Right atrium auricular region (tissue), 2 donors: ENCODE measurements around the gene DPH6. TPM values are rescaled to one million over a fixed set of nuclear protein-coding genes. Genes with fewer than 3 reads are reported as not detected.
"Not testable (repeated sequence)": the region's sequence is repeated elsewhere in the genome, so short reads cannot be mapped to it uniquely, and the experiment has no call there.

Experiments
- DNase-seq: peaks from one replicate; pipeline ENCODE4 v3.0.0-alpha.2; 2019; ENCODE audit warnings: low spot score
- H3K27ac ChIP-seq, 2 donors: fragments of 200-600 bp; sonication (generic); 1 replicate in 1 of 2; 2 replicates in 1 of 2; pipeline ENCODE4 v1.5.1; 2016 to 2019
- H3K27me3 ChIP-seq, 2 donors: fragments of 200-600 bp; sonication (generic); one replicate each; pipeline versions ENCODE4 v1.5.1 to v1.6.0; 2017 to 2019
- H3K36me3 ChIP-seq: fragments of 200-600 bp; sonication (generic); one replicate; pipeline ENCODE4 v1.5.1; 2016
- H3K4me1 ChIP-seq, 2 donors: fragments of 200-600 bp; sonication (generic); one replicate each; pipeline versions ENCODE4 v1.5.1 to v1.6.0; 2017 to 2019
- H3K4me3 ChIP-seq, 2 donors: fragments of 200-600 bp; sonication (generic); 1 replicate in 1 of 2; 2 replicates in 1 of 2; pipeline ENCODE4 v1.5.1; 2017 to 2019; ENCODE audit warnings: mild to moderate bottlenecking in 1 of 2, moderate library complexity in 1 of 2
- H3K9me3 ChIP-seq, 2 donors: fragments of 200-600 bp; sonication (generic); one replicate each; pipeline ENCODE4 v1.5.1; 2019
- total RNA-seq, 2 donors: library from RNA; depleted of rRNA; stranded (reverse); fragments of >200 nt; gene quantifications; one replicate each; pipeline ENCODE4 v1.1.0, GENCODE V29; 2016
- TF ChIP-seq, protein P1 (sequence below), 2 donors: fragments of 200-600 bp; sonication (generic); IDR thresholded peaks; one replicate each; pipeline ENCODE4 v1.5.1; 2019; ENCODE audit warnings: antibody characterized with exemption in 2 of 2

Gene DPH6
- total RNA-seq, 2 donors from 2014 or later = 9.2 to 10.7 TPM

DNA sequence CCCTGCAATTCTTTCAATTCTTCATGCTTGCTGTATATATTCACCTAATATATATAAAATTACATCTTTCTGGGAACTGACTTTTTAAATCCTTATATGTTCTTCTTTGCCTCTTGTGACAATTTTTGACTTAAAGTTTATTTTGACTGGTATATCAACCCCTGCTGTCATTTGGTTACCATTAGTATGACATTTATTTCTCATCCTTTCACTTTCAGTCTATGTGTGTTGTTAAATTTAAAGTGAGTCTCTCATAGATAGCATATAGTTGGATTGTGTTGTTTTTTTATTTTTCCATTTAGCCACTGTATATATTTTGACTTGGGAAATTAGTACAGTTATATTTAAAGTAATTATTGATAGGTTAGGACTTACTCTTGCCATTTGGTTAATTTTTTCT, 194.9 kb downstream of the DPH6 start:
- H3K4me1 ChIP-seq = no peaks in the 10 kb centered on the region
- TF ChIP-seq, protein P1, sequence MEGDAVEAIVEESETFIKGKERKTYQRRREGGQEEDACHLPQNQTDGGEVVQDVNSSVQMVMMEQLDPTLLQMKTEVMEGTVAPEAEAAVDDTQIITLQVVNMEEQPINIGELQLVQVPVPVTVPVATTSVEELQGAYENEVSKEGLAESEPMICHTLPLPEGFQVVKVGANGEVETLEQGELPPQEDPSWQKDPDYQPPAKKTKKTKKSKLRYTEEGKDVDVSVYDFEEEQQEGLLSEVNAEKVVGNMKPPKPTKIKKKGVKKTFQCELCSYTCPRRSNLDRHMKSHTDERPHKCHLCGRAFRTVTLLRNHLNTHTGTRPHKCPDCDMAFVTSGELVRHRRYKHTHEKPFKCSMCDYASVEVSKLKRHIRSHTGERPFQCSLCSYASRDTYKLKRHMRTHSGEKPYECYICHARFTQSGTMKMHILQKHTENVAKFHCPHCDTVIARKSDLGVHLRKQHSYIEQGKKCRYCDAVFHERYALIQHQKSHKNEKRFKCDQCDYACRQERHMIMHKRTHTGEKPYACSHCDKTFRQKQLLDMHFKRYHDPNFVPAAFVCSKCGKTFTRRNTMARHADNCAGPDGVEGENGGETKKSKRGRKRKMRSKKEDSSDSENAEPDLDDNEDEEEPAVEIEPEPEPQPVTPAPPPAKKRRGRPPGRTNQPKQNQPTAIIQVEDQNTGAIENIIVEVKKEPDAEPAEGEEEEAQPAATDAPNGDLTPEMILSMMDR (IDR thresholded peaks at IDR 0.05) = no peak
- DNase-seq = no peak
- no peak overlapping the region for H3K4me3 ChIP-seq
- H3K27ac ChIP-seq = no peak overlapping the region
- H3K27me3 ChIP-seq = no peaks in the 10 kb centered on the region
- no peaks in the 10 kb centered on the region for H3K36me3 ChIP-seq
- no peaks in the 10 kb centered on the region for H3K9me3 ChIP-seq

DNA sequence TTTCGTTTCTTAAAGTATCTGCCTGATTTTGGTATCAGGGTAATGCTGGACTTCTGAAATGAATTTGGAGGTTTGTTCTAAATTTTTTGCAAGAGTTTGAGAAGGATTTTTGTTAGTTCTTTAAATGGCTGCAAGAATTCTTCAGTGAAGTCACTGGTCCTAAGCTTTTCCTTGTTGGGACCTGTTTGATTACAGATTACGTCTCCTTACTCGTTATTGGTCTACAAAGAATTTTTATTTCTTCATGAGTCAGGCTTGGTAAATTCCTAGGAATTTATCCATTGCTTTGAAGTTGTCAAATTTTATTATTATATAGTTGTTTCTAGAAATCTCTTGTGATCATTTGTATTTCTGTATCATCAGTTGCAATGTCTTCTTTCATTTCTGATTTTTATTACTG, 196.0 kb downstream of the DPH6 start:
- Histone ChIP-seq H3K9me3 (no peaks in the 10 kb centered on the region), H3K4me3 (no peak overlapping the region), H3K4me1 (no peaks in the 10 kb centered on the region), H3K27ac (no peak overlapping the region), H3K36me3 (no peaks in the 10 kb centered on the region), H3K27me3 (no peaks in the 10 kb centered on the region)
- TF ChIP-seq, protein P1 (IDR thresholded peaks at IDR 0.05) = no peak
- no peak for DNase-seq

DNA sequence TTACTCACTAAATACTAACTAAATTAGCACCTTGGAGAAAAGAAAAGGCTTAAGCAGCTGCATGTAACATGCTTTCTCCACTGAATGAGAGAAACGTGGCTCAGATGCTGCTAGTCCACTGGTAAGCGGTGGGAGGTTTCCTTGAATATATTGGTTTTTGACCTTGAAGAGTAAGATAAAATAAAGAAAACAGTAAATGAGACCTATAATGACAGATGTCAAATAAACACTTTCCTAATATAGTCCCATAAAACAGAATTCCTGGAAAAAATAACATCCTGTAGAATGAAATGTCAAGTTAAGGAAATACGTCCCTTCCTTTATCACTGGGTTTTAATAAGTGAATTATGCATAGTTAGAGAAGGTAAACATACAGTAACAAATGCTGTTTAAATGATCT, 215.0 kb downstream of the DPH6 start:
- Histone ChIP-seq H3K27ac (no peak overlapping the region), H3K36me3 (no peaks in the 10 kb centered on the region), H3K4me3 (no peak overlapping the region), H3K27me3 (no peaks in the 10 kb centered on the region), H3K9me3 (no peaks in the 10 kb centered on the region), H3K4me1 (no peaks in the 10 kb centered on the region)
- DNase-seq = no peak
- TF ChIP-seq, protein P1 (IDR thresholded peaks at IDR 0.05) = no peak

DNA sequence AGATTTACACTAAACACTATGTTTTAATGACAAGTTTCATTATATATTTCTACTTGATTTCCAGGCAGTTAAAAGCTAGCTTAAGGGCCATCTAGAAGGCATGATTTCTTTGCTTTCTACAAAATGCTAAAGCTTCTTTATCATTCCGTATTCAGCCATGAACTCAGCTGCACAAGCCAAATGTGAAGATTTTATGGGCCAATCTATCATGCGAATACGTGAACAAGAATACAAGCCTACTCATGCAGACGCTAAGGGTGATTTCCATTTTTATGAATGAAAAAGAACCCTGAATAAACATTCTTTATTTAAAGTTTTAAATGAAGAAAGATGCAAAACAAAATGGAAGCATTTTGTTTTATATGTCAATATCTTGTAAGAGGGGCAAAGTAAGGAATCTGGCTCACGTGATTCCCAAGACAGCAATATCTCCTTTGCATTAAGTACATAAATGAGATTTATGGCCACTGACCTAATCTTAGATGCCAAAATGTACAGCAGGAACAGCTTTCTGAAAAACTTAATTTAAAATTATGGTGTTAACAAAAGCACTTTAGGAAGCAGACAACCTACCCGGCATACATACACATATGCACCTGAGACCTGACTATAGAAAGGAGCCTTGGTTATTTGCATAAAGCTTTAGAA, 215.8 kb downstream of the DPH6 start:
- no peaks in the 10 kb centered on the region for H3K27me3 ChIP-seq
- H3K4me1 ChIP-seq = no peaks in the 10 kb centered on the region
- H3K27ac ChIP-seq = no peak overlapping the region
- TF ChIP-seq, protein P1 (IDR thresholded peaks at IDR 0.05) = no peak
- H3K4me3 ChIP-seq = no peak overlapping the region
- H3K9me3 ChIP-seq = no peaks in the 10 kb centered on the region
- H3K36me3 ChIP-seq = no peaks in the 10 kb centered on the region
- no peak for DNase-seq

DNA sequence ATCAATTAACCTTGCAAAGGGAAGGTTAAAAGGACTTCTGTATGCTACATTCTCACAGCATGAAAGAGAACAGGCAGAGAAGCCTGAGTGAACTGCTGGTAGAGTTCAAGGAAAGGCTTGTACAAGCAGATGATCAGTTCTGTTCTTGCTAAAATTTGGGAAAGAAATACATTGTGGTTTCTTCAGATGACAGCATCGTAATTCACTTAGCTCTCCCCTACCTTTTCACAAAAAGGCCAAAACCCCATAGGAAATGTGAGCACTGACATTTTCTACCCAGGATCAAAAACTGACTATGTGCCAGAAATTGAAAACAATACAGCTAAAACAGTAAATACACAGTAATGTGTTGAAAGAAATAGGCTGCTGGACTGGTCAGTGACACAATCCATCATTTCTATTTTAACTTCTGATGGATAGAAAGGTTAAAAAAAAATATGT, 216.4 kb downstream of the DPH6 start:
- TF ChIP-seq, protein P1 (IDR thresholded peaks at IDR 0.05) = no peak
- no peaks in the 10 kb centered on the region for H3K9me3 ChIP-seq
- no peak overlapping the region for H3K27ac ChIP-seq
- no peak overlapping the region for H3K4me3 ChIP-seq
- H3K27me3 ChIP-seq = no peaks in the 10 kb centered on the region
- no peak for DNase-seq
- no peaks in the 10 kb centered on the region for H3K36me3 ChIP-seq
- H3K4me1 ChIP-seq = no peaks in the 10 kb centered on the region

DNA sequence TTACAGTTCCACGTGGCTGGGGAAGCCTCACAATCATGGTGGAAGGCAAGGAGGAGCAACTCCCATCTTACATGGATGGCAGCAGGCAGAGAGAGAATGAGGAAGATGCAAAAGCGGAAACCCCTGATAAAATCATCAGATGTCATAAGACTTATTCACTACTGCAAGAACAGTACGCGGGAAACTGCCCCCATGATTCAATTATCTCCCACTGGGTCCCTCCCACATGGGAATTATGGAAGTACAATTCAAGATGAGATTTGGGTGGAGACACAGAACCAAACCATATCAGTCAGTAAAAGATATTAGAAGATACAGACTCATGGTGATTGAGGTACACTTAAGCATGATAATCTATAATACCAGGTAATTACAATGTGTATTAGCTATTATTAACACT, 217.1 kb downstream of the DPH6 start:
- not testable (repeated sequence) for H3K4me1 ChIP-seq, H3K36me3 ChIP-seq, H3K4me3 ChIP-seq, H3K27me3 ChIP-seq, H3K27ac ChIP-seq, DNase-seq, H3K9me3 ChIP-seq
